ENCODE results near the gene SLC17A6. TPM values are rescaled to one million over a fixed set of nuclear protein-coding genes. Genes with fewer than 3 reads are reported as not detected.

Gene SLC17A6
- total and polyA plus RNA-seq, 2 donors (not counting 3 experiments of a cell fraction or from before 2014, with no cell fraction given): not detected

DNA sequence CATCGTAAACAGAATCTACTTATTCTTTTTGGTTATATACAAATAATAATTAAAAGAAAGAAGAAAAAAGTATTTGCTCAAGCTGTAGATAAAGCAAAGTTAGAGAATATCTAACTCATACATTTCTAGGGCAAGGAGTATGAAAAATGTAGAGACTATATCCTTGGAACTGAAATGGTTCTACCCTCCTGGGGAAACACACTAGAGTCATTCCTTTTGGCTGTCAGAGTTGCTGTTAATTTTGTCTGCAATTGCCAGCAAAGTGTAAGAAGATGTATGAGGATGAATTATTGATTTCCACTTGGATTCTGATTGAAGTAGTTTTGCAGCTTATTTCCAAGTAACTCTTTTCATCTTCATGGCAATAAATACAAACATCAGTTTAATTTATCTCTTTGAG is 69.1 kb downstream of the SLC17A6 start:
- ChIA-PET POLR2A (no interaction called here), CTCF (no interaction called here)

More for the DNA sequence above, 69.1 kb downstream of the SLC17A6 start:
- Histone ChIP-seq H3K4me3 (replicated peaks in 1 of 3; ENCODE audit: insufficient read depth in 1 of 3, low read depth in 1 of 3, low read length in 3 of 3) (no peak overlapping the region), H3K4me1 (ENCODE audit: control insufficient read depth, extremely low read depth, insufficient read depth, low read length) (no peaks in the 10 kb centered on the region), H3K36me3 (ENCODE audit: control insufficient read depth in 2 of 2, extremely low read depth in 1 of 2, insufficient read depth in 2 of 2, low read length in 2 of 2) (no peaks in the 10 kb centered on the region), H3K79me2 (ENCODE audit: control insufficient read depth, insufficient read depth, low read length) (no peaks in the 10 kb centered on the region), H3K4me2 (ENCODE audit: insufficient read depth, low read length) (no peak overlapping the region), H4K20me1 (replicated peaks; ENCODE audit: control insufficient read depth, extremely low read depth, insufficient read depth, low read length) (no peaks in the 10 kb centered on the region), H3K9me1 (replicated peaks; ENCODE audit: control insufficient read depth, extremely low read depth, insufficient read depth, low read length) (no peaks in the 10 kb centered on the region), H3K27me3 (ENCODE audit: control insufficient read depth in 2 of 2, insufficient read depth in 2 of 2, low read length in 2 of 2) (peaks cover 0 to 2% of the 10 kb centered on the region in 2 experiments), H3K27ac (ENCODE audit: insufficient read depth, low read depth, low read length) (no peak overlapping the region), H2AFZ (ENCODE audit: low read depth, low read length) (no peak overlapping the region), H3K9ac (replicated peaks; ENCODE audit: extremely low read depth, insufficient read depth, low read length) (no peak overlapping the region), H3K9me3 (replicated peaks; ENCODE audit: control insufficient read depth, insufficient read depth, low read length) (no peaks in the 10 kb centered on the region)
- FAIRE-seq (no peak), DNase-seq (ENCODE audit: low read depth, low spot score) (no peak)
- no TSS peak for BruUV-seq (replicated peaks)
- no peak for TF ChIP-seq JUN (IDR thresholded peaks at IDR 0.05; ENCODE audit: borderline replicate concordance, insufficient read depth, insufficient read length, low read depth)
- TF ChIP-seq MAX (IDR thresholded peaks at IDR 0.05; ENCODE audit: insufficient read depth, insufficient read length): no peak
- TF ChIP-seq GATA2 (IDR thresholded peaks at IDR 0.05; ENCODE audit: insufficient read depth, insufficient read length, low read depth, low read length): no peak
- no peak for TF ChIP-seq EZH2 (IDR thresholded peaks at IDR 0.05; ENCODE audit: borderline replicate concordance, low read depth, low read length, severe bottlenecking)
- TF ChIP-seq CTCF (IDR thresholded peaks at IDR 0.05; ENCODE audit: extremely low read depth in 1 of 2, insufficient read depth in 1 of 2, low read depth in 1 of 2, low read length in 2 of 2): no peak
- no peak for TF ChIP-seq POLR2A (IDR thresholded peaks at IDR 0.05; ENCODE audit: low read depth, low read length)
- TF ChIP-seq MYC (IDR thresholded peaks at IDR 0.05; ENCODE audit: low read depth, low read length): no peak
- no peak for TF ChIP-seq POLR2AphosphoS5 (IDR thresholded peaks at IDR 0.05; ENCODE audit: insufficient read depth, low read depth, low read length)
- no peak for TF ChIP-seq FOS (IDR thresholded peaks at IDR 0.05; ENCODE audit: borderline replicate concordance, insufficient read depth, low read length)
- intact Hi-C loops (cut with micrococcal nuclease): no loop called here
- dilution Hi-C loops (cut with MboI; ENCODE audit: extremely low pct_ligation_motif_present, low sequenced_read_pairs): no loop called here

Data from endothelial cell of umbilical vein (primary cell).